H54 (cell line): ENCODE data around the gene DYSF.

Source experiments
- DNase-seq: peaks from one replicate; pipeline ENCODE4 v3.0.0; 2011; ENCODE audit warnings: low spot score, mixed read lengths; ENCODE audit not compliant: insufficient read length
- FAIRE-seq: peaks from 3 replicates; lab custom pipeline; 2011; peaks lifted over from hg19 to GRCh38; lab: Jason Lieb, UNC
- POLR2A ChIP-seq: IDR thresholded peaks from 2 replicates; pipeline ENCODE4 v1.6.1; 2011; ENCODE audit warnings: low read depth, mild to moderate bottlenecking, low read length

Gene DYSF

DNA sequence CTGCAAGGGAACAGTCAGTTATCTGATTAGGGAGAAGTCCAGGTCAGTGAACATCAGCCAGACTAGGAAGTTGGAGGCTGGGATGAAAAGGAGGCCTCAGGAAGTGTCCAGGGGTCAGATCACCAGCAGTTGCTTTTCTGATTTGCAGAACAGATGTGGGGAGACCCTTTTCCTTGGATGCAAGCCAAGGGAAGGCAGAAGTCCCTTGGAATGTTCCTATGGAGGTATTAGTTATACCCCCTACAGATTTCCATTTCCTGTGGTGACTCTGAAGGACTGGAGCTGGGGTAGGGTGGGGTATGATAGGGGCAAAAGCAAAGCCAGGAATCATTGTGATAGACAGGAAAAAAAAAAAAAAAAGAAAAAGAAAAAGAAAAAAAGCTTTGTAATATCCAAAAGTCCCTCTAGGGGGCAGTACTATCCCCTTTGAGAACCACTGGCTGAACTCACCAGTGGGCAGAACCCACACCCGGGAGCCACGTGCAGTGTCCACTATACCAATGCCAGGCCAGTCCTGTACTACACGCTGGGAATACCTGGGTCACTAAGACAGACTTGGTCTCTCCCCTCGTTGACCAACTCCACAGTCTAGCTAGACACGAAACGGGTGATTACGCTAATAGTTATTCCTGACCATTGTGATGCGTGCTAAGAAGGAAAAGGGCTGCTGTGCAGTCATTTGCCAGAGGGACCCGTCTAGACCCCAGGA lies 7.4 kb downstream of the DYSF start:
- no peak for FAIRE-seq
- no peak for DNase-seq
- no peak for TF ChIP-seq POLR2A

- TF ChIP-seq POLR2A: no peak
- DNase-seq (no peak), FAIRE-seq (no peak)
Observed at GRCh38 chr2:71461304-71461671, 7.9 kb downstream of the DYSF start.

DNA sequence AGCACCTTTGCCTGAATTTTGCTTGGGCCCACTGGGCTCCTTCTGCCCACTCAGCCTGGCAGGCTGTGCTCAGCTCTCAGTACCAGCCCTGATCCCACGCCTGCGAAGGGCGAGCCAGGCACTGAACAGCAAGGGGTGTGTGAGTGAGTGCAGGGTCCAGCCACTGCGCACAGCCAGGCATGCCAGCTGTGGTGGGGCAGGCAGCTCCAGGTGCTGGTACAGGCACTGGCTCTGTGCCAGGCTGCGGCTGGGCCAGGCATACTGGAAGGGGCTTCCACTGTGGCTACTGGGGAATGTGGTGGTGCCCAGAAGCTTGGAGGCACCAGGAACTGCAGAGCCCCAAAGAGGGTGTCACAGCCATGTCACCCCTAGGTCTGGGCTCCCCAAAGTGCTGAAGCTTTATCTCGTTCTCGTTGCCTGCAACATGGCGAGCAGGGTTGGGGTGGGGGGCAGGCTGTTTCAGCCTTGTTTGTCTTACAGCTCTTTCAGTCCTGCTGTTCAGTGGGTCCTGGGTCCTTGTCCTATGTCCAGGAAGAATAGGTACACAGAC lies 8.8 kb downstream of the DYSF start:
- DNase-seq: no peak
- no peak for FAIRE-seq
- no peak for TF ChIP-seq POLR2A

- TF ChIP-seq POLR2A: no peak
- no peak for DNase-seq
- no peak for FAIRE-seq
Observed at GRCh38 chr2:71462641-71463341, 9.4 kb downstream of the DYSF start.

GRCh38 chr2:71463342-71463654 lies 9.9 kb downstream of the DYSF start:
- FAIRE-seq: no peak
- DNase-seq: no peak
- TF ChIP-seq POLR2A: no peak

- FAIRE-seq (no peak), DNase-seq (no peak)
- no peak for TF ChIP-seq POLR2A
Observed at GRCh38 chr2:71464389-71464788, 11.0 kb downstream of the DYSF start.

DNA sequence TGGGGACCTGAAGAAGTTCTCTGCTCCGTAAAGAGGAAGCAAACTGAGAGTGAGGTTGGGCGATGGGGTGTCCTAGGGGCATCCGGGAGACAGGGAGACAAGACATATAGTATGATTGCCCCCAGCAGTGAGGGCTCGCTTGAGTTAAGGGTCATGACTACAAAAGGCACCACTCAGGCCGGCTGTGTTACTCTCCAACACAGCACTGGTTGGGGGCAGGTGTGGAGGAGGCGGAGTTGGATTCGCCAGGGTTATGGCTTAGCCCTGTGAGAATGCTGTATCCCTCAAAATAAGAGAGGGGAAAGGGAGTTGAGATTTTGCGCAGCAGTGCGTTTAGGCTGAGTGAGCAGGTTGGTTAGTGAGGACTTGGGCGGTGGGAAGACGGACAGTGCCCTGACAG lies 12.0 kb downstream of the DYSF start:
- TF ChIP-seq POLR2A: no peak
- no peak for DNase-seq
- FAIRE-seq: no peak

GRCh38 chr2:71465961-71466300 lies 12.6 kb downstream of the DYSF start:
- DNase-seq: no peak
- no peak for FAIRE-seq
- no peak for TF ChIP-seq POLR2A

DNA sequence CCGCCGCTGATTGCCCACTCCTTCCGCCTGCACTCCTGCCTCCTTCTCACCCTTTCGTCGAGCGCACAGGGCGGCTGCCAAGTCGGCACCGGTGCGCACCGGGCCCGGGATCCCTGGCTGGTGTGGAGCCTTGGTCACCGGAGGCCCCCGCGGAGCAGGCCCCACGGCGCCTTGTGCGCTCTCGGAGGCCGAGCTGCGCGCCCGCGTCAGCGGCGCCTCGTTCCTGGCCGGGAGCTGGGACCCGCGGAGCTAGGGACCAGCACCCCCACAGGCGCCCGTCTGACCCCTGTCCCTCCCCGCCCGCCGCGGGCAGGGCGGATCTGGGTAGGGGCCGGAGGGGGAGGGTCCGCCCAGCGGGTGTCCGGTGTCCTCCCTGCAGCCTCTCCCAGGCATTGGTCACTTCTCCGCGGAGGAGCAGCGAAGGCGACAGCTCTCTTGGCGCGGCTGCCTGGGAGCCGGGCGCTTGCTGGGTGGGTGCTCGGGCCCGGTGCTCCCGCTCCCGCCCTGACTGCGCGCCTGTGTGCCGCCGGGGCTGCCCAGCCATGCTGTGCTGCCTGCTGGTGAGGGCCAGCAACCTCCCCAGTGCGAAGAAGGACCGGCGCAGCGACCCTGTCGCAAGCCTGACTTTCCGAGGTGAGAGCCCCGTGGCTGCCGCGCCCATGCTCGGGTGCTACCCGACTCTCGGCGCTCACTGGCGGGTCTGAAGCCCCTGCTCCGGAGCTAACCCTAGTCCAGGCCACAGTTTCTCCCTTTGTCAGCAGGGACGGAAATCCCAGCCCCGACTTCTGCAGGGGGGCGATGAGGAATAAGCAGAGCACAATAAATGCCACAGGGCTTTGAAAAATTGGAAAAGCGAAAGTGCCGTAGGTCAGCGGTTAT lies 13.2 kb downstream of the DYSF start:
- FAIRE-seq (no peak), DNase-seq (peak; percentile 54)
- peak; percentile 78 for TF ChIP-seq POLR2A

GRCh38 chr2:71467180-71467815 lies 13.9 kb downstream of the DYSF start:
- FAIRE-seq (no peak), DNase-seq (no peak)
- no peak for TF ChIP-seq POLR2A

- FAIRE-seq: no peak
- DNase-seq: no peak
Observed at GRCh38 chr2:71468279-71469015, 15.1 kb downstream of the DYSF start.

DNA sequence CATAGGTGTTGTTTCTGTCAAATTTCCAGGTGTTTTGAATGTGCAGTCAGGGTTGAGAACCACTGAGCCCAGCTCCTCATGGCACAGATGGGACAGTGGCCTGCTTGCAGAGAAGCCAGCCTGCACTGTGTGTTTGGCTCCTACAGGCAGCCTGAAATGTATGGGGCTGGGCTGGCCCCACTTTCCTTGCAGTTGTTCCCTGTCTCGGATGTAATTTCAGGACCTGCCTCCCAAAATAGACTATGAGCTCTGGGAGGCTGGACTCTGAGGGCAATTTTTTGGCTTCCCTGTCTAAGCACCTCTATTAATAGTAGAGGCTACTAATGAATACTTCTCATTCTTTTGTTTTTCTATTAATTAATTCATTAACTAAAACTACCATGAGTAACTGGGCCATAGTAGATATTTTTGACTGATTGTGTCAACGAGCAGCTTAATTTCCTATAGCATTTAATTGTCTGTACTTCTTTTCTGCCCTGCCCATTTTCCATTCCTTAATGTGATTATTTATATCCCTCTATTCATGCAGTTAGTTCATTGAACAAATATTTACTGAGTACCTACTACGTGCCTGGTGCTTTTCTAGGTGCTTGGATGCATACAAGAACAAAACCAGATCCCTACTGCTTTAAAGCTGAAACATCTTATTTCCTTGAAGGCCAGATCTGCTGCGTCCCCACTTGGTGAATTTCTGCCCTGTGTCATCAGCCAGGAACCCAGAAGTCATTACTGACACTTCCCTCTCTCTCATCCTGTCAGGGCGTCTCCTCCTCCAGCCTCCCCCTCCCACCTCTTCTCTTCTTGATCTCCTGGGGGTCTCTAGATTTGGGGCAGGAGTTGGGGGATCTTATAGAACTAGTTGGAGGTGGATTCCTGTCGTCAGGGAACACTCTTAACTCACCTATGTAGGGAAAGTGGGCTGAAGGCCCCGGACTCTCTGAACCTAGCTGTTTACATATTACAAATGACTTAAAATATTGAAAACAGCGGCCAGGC lies 16.3 kb downstream of the DYSF start:
- no peak for TF ChIP-seq POLR2A
- FAIRE-seq (no peak), DNase-seq (no peak)

More at GRCh38 chr2:71468279-71469015, 15.1 kb downstream of the DYSF start:
- no peak for TF ChIP-seq POLR2A
